PC-3 (cell line): ENCODE results near the gene SP3. TPM values are rescaled to one million over a fixed set of nuclear protein-coding genes. Genes with fewer than 3 reads are reported as not detected.

Source experiments
- ATAC-seq: fragments of 200-7000 bp; cut with Tn5 transposase; 2 replicates; pipeline ENCODE4 v1.9.1; 2020; ENCODE audit warnings: mild to moderate bottlenecking, moderate library complexity
- BruUV-seq: library from RNA; stranded (reverse); fragments of 400-500 nt; replicated peaks from 2 replicates; lab custom pipeline; 2021; lab: Mats Ljungman, UMichigan
- CTCF ChIA-PET: fragments of 300-600 bp; sonication (Branson Sonifier 250); formaldehyde crosslinking; loops from one replicate; lab custom pipeline; 2022; ENCODE audit warnings: antibody characterized with exemption; lab: Charles Lee
- POLR2A ChIA-PET: fragments of 300-600 bp; sonication (Branson Sonifier 250); formaldehyde crosslinking; loops from one replicate; lab custom pipeline; 2022; ENCODE audit warnings: antibody characterized with exemption; ENCODE audit not compliant: unreplicated experiment; lab: Charles Lee
- DNase-seq: peaks from one replicate; pipeline ENCODE4 v3.0.0-alpha.2; 2015
- H2AFZ ChIP-seq: fragments of 300-600 bp; sonication (generic); 2 replicates; pipeline ENCODE4 v1.6.0; 2016; ENCODE audit warnings: antibody characterized with exemption, low read length
- H3F3A ChIP-seq: fragments of 300-600 bp; sonication (generic); one replicate; pipeline ENCODE4 v1.6.0; 2017; ENCODE audit warnings: antibody characterized with exemption, low read length, control low read depth, mild to moderate bottlenecking; ENCODE audit not compliant: unreplicated experiment
- H3K27ac ChIP-seq: fragments of 300-600 bp; sonication (generic); 2 replicates; pipeline ENCODE4 v1.5.1; 2016; ENCODE audit warnings: mild to moderate bottlenecking, low read length
- H3K27me3 ChIP-seq: fragments of 300-600 bp; sonication (generic); 2 replicates; pipeline ENCODE4 v1.6.1; 2016; ENCODE audit warnings: low read length, mixed read lengths
- H3K36me3 ChIP-seq: fragments of 300-600 bp; sonication (generic); 2 replicates; pipeline ENCODE4 v1.6.1; 2016; ENCODE audit warnings: low read depth, mixed run types, low read length, mixed read lengths
- H3K4me1 ChIP-seq: fragments of 300-600 bp; sonication (generic); 2 replicates; pipeline ENCODE4 v1.5.1; 2016; ENCODE audit warnings: low read length; ENCODE audit not compliant: insufficient read depth
- H3K4me2 ChIP-seq: fragments of 300-600 bp; sonication (generic); 2 replicates; pipeline ENCODE4 v1.6.0; 2016; ENCODE audit warnings: low read length
- H3K4me3 ChIP-seq: fragments of 300-600 bp; sonication (generic); 2 replicates; pipeline ENCODE4 v1.5.1; 2016; ENCODE audit warnings: mild to moderate bottlenecking, low read length, mixed read lengths
- H3K79me2 ChIP-seq: fragments of 300-600 bp; sonication (generic); 2 replicates; pipeline ENCODE4 v1.6.1; 2017; ENCODE audit warnings: low read length, mixed read lengths
- H3K9ac ChIP-seq: fragments of 300-600 bp; sonication (generic); 2 replicates; pipeline ENCODE4 v1.6.0; 2016; ENCODE audit warnings: mild to moderate bottlenecking, low read length
- H3K9me2 ChIP-seq: fragments of 300-600 bp; sonication (generic); replicated peaks from 2 replicates; pipeline ENCODE4 v1.6.1; 2016; ENCODE audit warnings: mixed run types, low read length, mixed read lengths
- H3K9me3 ChIP-seq: fragments of 300-600 bp; sonication (generic); 2 replicates; pipeline ENCODE4 v1.6.1; 2016; ENCODE audit warnings: low read length, mixed read lengths
- H4K20me1 ChIP-seq: fragments of 300-600 bp; sonication (generic); 2 replicates; pipeline ENCODE4 v1.6.1; 2016; ENCODE audit warnings: low read length, mixed read lengths
- EZH2 ChIP-seq: fragments of 300-600 bp; sonication (generic); IDR thresholded peaks from one replicate; pipeline ENCODE4 v1.6.1; 2017; ENCODE audit warnings: antibody characterized with exemption, mild to moderate bottlenecking, low read length; ENCODE audit not compliant: unreplicated experiment
- EZH2phosphoT487 ChIP-seq: fragments of 300-600 bp; sonication (generic); IDR thresholded peaks from 2 replicates; pipeline ENCODE4 v1.6.1; 2018; ENCODE audit warnings: mild to moderate bottlenecking, antibody characterized with exemption, low read length, borderline replicate concordance
- intact Hi-C: fragments of 100-400 bp; cut with micrococcal nuclease; formaldehyde crosslinking; loops from 2 replicates; pipeline ENCODE4 v1.9.0; 2023
- total RNA-seq: library from RNA; depleted of rRNA; stranded (reverse); fragments of >200 nt; gene quantifications from 2 replicates; pipeline ENCODE4 v1.2.3, GENCODE V29; 2014
- TF ChIP-seq, protein P1 (sequence below): fragments of 300-600 bp; sonication (generic); conservative IDR thresholded peaks from 2 replicates; pipeline ENCODE4 v1.5.1; 2017; ENCODE audit warnings: antibody characterized with exemption, low read depth, mild to moderate bottlenecking, low read length

Gene SP3
- total RNA-seq, 1 experiment from 2014 or later: 117 TPM

DNA sequence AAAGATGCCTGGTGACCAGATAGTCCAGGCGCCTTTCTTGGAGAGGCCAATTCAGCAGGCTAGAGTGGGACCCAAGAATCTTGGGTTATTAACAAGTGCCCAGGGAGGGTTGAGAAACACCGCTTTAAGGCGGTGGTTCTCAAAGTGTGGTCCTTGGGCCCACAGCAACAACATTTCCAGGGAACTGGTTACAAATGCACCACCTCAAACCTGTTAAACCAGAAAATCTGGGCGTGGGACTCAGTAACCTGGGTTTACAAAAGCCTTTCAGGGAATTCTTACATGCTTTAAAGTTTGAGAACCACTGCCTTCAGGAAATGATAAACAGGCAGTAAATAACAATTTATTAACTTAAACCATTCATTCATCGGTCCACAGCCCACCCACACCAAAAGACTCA is 92.5 kb downstream of the SP3 start:
- Histone ChIP-seq H3K79me2 (no peaks in the 10 kb centered on the region), H3K9me3 (no peaks in the 10 kb centered on the region), H3K4me2 (peak overlapping the region; percentile 9), H2AFZ (no peak overlapping the region), H3K27me3 (no peaks in the 10 kb centered on the region), H3K9me2 (no peaks in the 10 kb centered on the region), H3K4me3 (no peak overlapping the region), H3K4me1 (peaks cover 10% of the 10 kb centered on the region), H4K20me1 (no peaks in the 10 kb centered on the region), H3K27ac (no peak overlapping the region), H3K9ac (no peak overlapping the region), H3F3A (no peaks in the 10 kb centered on the region), H3K36me3 (no peaks in the 10 kb centered on the region)
- CTCF ChIA-PET: no interaction called here
- DNase-seq: peak; percentile 84
- ATAC-seq: peak; percentile 33; the same call in 1 of the 2 replicates
- TF ChIP-seq EZH2phosphoT487: no peak
- TF ChIP-seq, protein P1, sequence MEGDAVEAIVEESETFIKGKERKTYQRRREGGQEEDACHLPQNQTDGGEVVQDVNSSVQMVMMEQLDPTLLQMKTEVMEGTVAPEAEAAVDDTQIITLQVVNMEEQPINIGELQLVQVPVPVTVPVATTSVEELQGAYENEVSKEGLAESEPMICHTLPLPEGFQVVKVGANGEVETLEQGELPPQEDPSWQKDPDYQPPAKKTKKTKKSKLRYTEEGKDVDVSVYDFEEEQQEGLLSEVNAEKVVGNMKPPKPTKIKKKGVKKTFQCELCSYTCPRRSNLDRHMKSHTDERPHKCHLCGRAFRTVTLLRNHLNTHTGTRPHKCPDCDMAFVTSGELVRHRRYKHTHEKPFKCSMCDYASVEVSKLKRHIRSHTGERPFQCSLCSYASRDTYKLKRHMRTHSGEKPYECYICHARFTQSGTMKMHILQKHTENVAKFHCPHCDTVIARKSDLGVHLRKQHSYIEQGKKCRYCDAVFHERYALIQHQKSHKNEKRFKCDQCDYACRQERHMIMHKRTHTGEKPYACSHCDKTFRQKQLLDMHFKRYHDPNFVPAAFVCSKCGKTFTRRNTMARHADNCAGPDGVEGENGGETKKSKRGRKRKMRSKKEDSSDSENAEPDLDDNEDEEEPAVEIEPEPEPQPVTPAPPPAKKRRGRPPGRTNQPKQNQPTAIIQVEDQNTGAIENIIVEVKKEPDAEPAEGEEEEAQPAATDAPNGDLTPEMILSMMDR: no peak
- TF ChIP-seq EZH2: no peak
- intact Hi-C loops: no loop called here
- BruUV-seq: no TSS peak
- POLR2A ChIA-PET: no interaction called here

DNA sequence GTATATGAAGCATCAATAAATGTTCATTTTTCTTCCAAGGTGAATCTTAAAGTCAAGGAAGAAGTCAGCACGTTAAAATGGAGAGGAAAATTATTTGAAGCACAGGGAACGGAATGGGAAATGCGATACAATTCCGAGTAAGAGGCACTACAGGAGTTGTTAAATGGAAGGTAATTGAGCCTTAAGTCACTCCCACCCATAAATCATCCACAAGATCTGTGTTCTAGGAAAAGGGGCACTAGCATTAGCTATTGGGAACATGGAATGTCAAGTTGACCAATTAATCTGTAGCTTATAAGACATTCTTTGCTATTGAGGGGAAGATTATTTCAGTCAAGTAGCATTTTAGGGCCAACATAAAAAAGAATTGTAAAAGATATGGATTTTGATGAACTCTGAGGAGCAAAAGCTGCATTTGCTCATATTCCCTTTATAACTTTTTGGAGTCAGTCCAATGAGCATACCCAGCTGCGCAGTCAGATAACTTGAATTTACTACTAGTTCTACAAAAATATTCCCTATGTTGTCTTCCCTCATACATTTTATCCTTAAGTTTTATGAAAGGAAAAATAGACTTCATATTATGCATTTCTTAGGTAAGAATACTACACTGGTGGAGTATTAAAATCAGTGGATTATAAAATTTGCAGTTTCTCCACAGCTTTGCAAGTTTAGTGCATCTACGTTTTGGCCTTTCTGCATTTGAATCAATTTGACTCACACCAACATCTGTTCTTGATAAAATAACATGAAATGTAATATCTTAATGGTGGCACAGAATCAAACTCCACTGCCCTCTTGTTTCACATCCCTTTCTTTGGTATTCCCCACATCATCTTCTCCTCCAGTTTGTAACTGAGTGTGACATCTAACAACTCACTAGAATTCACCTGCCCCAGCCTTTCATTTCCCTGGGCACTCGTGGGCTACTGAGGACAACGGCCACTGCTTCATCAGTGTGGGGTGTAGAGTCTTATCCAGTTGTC is 95.6 kb downstream of the SP3 start:
- Histone ChIP-seq H3K9me3 (no peaks in the 10 kb centered on the region), H3K79me2 (no peaks in the 10 kb centered on the region), H3K27ac (no peak overlapping the region), H3K9ac (no peak overlapping the region), H3K4me3 (no peak overlapping the region), H3K36me3 (no peaks in the 10 kb centered on the region), H3K4me1 (peaks cover 10% of the 10 kb centered on the region), H3F3A (no peaks in the 10 kb centered on the region), H2AFZ (no peak overlapping the region), H3K4me2 (no peak overlapping the region), H3K9me2 (no peaks in the 10 kb centered on the region), H4K20me1 (no peaks in the 10 kb centered on the region), H3K27me3 (no peaks in the 10 kb centered on the region)
- intact Hi-C loops: no loop called here
- ChIA-PET POLR2A (no interaction called here), CTCF (no interaction called here)
- TF ChIP-seq, protein P1: no peak
- TF ChIP-seq EZH2: no peak
- no peak for TF ChIP-seq EZH2phosphoT487
- no TSS peak for BruUV-seq
- DNase-seq: no peak
- ATAC-seq: no peak

DNA sequence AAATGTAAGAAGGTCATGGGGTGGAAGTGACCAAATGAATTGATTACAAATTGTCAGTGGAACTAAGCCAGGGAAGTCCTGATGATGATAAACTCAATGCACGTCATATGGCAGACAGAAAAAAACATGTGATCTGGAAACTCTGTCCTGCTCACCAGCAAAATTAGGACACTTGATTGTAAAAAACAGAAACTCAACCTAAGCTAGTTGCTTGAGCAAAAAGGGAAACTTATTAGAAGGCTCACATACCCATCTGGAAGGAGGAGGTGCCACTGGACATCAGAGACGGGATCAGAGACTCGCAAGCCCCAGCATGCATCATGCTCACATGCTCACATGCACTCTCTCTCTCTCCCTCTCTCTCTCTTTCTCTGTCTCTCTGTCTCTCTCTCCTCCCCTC is 96.8 kb downstream of the SP3 start:
- Histone ChIP-seq H2AFZ (no peak overlapping the region), H3K9me2 (no peaks in the 10 kb centered on the region), H3K9me3 (no peaks in the 10 kb centered on the region), H3K36me3 (no peaks in the 10 kb centered on the region), H3K9ac (no peak overlapping the region), H3K4me3 (no peak overlapping the region), H3K4me1 (peaks cover 10% of the 10 kb centered on the region), H3K27ac (no peak overlapping the region), H3K4me2 (no peak overlapping the region), H4K20me1 (no peaks in the 10 kb centered on the region), H3F3A (no peaks in the 10 kb centered on the region), H3K27me3 (no peaks in the 10 kb centered on the region), H3K79me2 (no peaks in the 10 kb centered on the region)
- no peak for DNase-seq
- no peak for TF ChIP-seq EZH2phosphoT487
- no peak for TF ChIP-seq EZH2
- TF ChIP-seq, protein P1: no peak
- ChIA-PET POLR2A (no interaction called here), CTCF (no interaction called here)
- intact Hi-C loops: no loop called here
- BruUV-seq: no TSS peak
- ATAC-seq: no peak
